T-helper 2 cell (primary cell): ENCODE results near the gene MNAT1.
"Not testable (repeated sequence)": the region's sequence is repeated elsewhere in the genome, so short reads cannot be mapped to it uniquely, and the experiment has no call there.

Source experiments
- DNase-seq, 5 experiments: peaks; one replicate each; pipeline versions ENCODE4 v3.0.0 to v3.0.0-alpha.2; 2012 to 2022

The MNAT1 gene

DNA sequence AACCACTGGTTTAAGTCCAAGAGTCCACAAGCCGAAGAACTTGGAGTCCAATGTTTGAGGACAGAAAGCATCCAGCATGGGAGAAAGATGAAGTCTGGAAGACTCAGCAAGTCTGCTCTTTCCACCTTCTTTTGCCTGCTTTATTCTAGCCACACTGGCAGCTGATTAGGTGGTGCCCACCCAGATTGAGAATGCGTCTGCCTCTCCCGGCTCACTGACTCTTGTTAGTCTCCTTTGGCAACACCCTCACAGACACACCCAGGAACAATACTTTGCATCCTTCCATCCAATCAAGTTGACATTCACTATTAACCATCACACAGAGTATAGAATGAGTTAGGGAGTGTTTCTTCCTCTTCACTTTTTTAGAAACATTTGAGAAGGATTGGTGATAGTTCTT, 156.1 kb downstream of the MNAT1 start:
- DNase-seq = not testable (repeated sequence)

- no peak for DNase-seq
Measured at GRCh38 chr14:60893911-60894310, 159.3 kb downstream of the MNAT1 start.

GRCh38 chr14:60904381-60904780, 169.8 kb downstream of the MNAT1 start:
- DNase-seq = no peak

- no peak for DNase-seq
Measured at GRCh38 chr14:60905923-60906322, 171.4 kb downstream of the MNAT1 start.

DNA sequence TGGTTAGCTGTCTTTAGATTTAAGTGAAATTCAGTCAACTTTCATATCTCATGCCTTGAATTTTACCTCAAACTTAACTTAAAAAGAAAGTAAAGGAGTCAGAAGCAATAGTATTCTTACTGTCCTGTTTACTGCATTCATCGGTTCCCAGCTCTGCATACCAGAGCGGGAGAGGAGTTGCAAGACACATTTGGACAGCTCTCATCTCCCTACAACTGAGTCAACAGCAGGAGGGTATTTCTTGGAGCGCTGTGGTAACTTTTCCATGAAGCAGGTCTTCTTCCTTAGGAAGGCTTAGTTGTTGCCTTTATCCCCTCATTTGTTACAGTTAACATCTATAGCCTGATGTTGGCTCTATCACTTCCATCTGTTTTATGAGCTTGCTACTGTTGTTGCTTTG, 181.2 kb downstream of the MNAT1 start:
- DNase-seq = no peak

GRCh38 chr14:60922050-60922449, 187.5 kb downstream of the MNAT1 start:
- no peak for DNase-seq

- DNase-seq = no peak
Measured at GRCh38 chr14:60925286-60925685, 190.7 kb downstream of the MNAT1 start.

DNA sequence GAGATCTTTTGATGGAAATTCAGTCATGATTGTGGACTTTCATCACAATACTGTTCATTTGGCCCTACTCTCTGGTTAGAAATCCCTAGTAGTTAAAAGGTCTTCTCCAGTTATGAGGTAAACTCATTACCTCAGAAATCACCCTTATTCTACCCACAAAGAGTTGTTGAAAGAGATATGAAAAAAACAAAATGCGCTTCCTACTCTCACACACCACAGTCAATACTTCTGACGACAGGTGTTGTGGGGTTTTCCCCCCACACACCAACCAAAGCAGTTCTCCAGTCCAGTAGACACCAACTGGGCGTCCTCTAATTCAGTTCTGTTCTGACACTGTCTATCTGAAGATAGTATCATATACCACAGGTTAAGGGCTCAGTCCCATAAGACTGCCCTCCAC, 191.4 kb downstream of the MNAT1 start:
- DNase-seq = peak in 1 of 5 experiments; percentile 33

GRCh38 chr14:60931218-60931617, 196.7 kb downstream of the MNAT1 start:
- DNase-seq = peak in 1 of 5 experiments; percentile 14

- DNase-seq = no peak
Measured at GRCh38 chr14:60933920-60934655, 199.5 kb downstream of the MNAT1 start.

DNA sequence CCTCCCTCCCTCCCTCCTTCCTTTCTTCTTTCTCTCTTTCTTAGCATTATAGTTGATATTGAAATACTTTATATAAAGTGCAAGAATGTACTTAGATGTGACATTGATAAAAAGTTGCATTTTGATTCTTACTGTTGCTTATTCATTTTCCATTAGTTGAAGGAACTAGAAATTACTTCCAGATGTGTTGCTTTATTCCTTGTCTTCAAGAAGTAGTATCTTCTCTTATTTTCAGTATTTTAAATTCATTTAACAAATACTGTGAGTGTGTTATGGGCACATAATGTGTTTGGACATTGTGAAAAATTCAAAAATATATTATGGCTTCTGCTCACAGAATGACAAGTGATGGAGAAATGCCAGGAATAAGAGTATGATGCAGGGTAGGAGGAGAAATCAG, 200.8 kb downstream of the MNAT1 start:
- no peak for DNase-seq

DNA sequence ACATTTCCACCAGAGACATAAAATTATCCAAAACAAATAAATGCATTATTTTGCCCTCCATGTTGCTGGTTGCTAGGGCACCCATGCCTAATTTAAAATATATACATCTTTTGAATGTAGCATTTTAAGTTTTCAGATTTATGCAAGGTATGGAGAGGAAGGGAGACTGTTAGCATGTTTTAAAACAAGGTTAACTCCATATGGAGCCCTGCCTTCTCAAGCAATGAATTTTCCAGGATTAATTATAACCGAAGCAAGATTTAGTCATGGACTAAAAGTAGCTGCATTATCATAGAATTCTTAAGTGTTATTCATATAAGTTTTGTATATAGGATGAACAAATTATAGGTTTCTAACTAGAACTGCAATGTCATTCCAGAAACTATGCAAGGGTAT, 209.1 kb downstream of the MNAT1 start:
- DNase-seq = no peak

DNA sequence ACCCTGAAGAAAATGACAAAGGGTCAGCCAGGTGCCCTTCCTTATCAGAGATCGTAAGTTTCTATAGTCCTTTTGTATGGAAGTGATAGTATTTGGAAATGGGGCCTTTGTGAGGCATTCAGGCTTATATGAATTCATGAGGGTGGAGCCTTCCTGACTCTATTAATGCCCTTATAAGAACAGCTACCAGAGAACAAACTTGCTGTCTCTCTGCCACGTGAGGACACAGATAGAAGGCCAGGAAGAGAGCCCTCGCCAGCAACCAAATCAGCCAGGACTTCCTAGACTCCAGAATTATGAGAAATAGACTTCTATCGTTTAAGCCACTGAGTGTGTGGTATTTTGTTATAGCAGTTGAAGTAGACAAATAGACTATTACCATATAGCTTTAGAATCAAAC, 209.6 kb downstream of the MNAT1 start:
- no peak for DNase-seq

- peak in 1 of 5 experiments; percentile 61 for DNase-seq
Measured at GRCh38 chr14:60945984-60946383, 211.4 kb downstream of the MNAT1 start.

DNA sequence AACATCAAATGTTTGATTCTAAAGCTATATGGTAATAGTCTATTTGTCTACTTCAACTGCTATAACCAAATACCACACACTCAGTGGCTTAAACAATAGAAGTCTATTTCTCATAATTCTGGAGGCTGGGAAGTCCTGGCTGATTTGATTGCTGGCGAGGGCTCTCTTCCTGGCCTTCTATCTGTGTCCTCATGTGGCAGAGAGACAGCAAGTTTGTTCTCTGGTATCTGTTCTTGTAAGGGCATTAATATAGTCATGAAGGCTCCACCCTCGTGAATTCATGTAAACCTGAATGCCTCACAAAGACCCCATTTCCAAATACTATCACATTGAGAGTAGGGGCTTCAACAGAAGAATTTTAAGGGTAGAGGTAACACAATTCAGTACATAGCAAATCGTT, 212.2 kb downstream of the MNAT1 start:
- DNase-seq = no peak

GRCh38 chr14:60951776-60952435, 217.3 kb downstream of the MNAT1 start:
- no peak for DNase-seq

DNA sequence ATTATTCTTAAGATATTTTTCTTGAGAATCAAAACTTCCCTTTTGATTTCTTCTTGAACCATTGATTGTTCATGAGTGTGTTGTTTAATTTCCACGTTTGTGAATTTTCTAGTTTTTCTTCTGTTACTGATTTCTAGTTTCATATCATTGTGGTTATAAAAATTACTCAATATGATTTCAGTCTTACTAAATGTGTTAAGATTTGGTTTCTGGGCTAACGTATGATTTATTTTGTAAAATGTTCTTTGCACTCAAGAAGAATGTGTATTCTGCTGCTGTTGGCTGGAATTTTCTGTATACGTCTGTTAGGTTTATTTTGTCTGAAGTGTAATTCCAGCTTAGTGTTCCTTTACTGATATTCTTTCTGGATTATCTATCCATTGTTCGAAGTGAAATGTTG, 221.6 kb downstream of the MNAT1 start:
- peak in 1 of 5 experiments; percentile 63 for DNase-seq

GRCh38 chr14:60956632-60957031, 222.1 kb downstream of the MNAT1 start:
- peak in 1 of 5 experiments; percentile 25 for DNase-seq

- no peak for DNase-seq
Measured at GRCh38 chr14:60958146-60958545, 223.6 kb downstream of the MNAT1 start.

- no peak for DNase-seq
Measured at GRCh38 chr14:60963761-60964160, 229.2 kb downstream of the MNAT1 start.

- no peak for DNase-seq
Measured at GRCh38 chr14:60964904-60965303, 230.3 kb downstream of the MNAT1 start.

GRCh38 chr14:60965402-60965801, 230.8 kb downstream of the MNAT1 start:
- DNase-seq = peak in 1 of 5 experiments; percentile 62

DNA sequence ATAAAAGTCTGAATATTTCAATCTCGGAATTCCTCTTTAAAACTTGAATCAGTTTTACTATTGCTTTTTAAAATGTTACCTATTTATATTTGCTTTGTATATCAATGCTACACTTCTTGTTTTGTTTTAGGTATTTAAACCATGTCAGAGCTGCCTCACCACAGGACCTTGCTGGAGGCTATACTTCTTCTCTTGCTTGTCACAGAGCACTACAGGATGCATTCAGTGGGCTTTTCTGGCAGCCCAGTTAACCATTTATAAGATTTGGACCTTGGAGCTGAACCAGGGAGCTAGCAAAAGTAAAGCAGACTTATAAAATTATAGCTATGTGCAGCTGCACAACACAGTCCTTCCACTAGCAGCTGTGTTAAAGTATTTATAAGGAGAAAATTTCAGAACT, 233.5 kb downstream of the MNAT1 start:
- DNase-seq = no peak

DNA sequence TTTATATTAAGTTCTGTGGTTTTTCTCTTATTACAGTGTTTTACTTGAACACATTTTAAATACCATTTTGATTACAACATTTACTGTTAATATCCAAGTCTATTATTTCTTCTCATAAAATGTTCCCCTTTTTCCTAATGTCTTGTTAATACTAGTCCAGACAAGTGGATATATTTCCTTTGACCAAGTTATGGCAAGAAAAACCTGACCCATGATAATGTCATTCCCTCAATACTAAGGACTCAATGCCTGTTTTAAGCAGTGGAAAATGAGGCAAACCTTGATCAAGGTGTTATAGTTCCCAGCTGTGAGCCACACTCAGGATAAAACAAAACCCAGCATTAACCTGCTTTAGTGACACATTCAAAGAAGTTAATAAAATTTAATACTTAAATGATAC, 234.1 kb downstream of the MNAT1 start:
- no peak for DNase-seq

DNA sequence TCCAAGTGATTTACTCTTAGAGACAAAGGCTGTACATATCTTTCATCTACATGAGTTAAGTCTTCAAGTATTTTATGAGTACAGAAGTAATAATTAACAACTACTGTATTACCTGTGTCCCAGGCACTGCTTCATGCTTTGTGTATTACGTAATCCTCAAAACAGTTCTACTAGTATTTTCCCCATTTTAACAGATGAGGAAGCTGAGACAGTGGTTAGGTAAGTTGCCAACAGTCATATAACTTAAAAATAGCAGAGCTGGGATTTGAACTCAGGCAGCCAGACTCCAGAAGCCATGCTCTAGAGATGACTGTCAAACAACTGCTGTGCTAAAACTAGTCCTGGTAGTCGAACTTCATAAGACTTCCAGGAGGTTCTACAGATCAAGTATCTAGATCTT, 235.6 kb downstream of the MNAT1 start:
- no peak for DNase-seq
